ENCODE data around the gene DLG5.

The DLG5 gene

DNA sequence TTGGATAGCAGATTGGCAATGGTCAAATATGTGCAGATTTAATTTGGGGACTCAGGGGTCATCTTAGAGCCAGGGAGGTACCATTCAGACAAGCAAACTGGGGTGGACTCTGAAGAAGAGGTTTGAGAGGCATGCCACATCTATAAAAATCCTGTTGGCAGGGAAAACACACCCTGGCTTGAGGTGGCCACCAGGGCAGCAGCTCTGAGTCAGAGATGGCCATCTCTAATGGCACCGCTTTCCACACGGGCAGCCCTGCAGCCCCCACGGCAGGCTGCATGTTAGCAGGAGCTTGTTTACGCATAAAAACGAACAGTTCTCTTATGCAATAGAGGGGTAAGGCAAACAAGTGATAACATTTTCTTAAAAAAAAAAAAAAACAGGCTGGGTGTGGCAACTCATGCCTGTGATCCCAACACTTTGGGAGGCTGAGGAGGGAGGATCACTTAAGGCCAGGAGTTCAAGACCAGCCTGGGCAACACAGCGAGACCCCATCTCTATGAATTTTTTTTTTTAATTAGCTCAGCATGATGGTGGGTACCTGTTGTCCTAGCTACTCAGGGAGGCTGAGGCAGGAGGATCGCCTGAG lies 14.9 kb downstream of the DLG5 start:
- no peak overlapping the region for H2AFZ ChIP-seq (ENCODE audit: low read depth, low read length, severe bottlenecking)
- H3K9me2 ChIP-seq (replicated peaks; ENCODE audit: insufficient read depth, low read length), result no peaks in the 10 kb centered on the region
- H3K79me2 ChIP-seq (ENCODE audit: insufficient read depth, low read length), result no peaks in the 10 kb centered on the region
- no peaks in the 10 kb centered on the region for H3K9me3 ChIP-seq (ENCODE audit: insufficient read depth, low read length)
- H3K4me2 ChIP-seq (ENCODE audit: low read depth, low read length, poor library complexity, severe bottlenecking), result no peak overlapping the region
- TF ChIP-seq CTCF (IDR thresholded peaks at IDR 0.05; ENCODE audit: insufficient read depth, low read length, poor library complexity, severe bottlenecking), result no peak
- TF ChIP-seq EZH2phosphoT487 (conservative IDR thresholded peaks at IDR 0.05; ENCODE audit: low read length), result no peak
- H3K27ac ChIP-seq (ENCODE audit: low read depth, low read length), result no peak overlapping the region
- H3K4me3 ChIP-seq (ENCODE audit: insufficient read depth, low read length, poor library complexity, severe bottlenecking), result no peak overlapping the region
- H4K20me1 ChIP-seq (ENCODE audit: low read depth, low read length), result no peaks in the 10 kb centered on the region
- no peaks in the 10 kb centered on the region for H3F3A ChIP-seq (ENCODE audit: insufficient read depth)
- H3K27me3 ChIP-seq (ENCODE audit: low read length), result no peaks in the 10 kb centered on the region
- no peak overlapping the region for H3K9ac ChIP-seq (ENCODE audit: low read length)
- H3K36me3 ChIP-seq (ENCODE audit: low read length), result no peaks in the 10 kb centered on the region

- no peaks in the 10 kb centered on the region for H3F3A ChIP-seq (ENCODE audit: insufficient read depth)
- H3K36me3 ChIP-seq (ENCODE audit: low read length), result no peaks in the 10 kb centered on the region
- H3K79me2 ChIP-seq (ENCODE audit: insufficient read depth, low read length), result no peaks in the 10 kb centered on the region
- TF ChIP-seq CTCF (IDR thresholded peaks at IDR 0.05; ENCODE audit: insufficient read depth, low read length, poor library complexity, severe bottlenecking) (no peak), EZH2phosphoT487 (conservative IDR thresholded peaks at IDR 0.05; ENCODE audit: low read length) (no peak)
- no peaks in the 10 kb centered on the region for H3K9me3 ChIP-seq (ENCODE audit: insufficient read depth, low read length)
- H3K27ac ChIP-seq (ENCODE audit: low read depth, low read length), result no peak overlapping the region
- H4K20me1 ChIP-seq (ENCODE audit: low read depth, low read length), result no peaks in the 10 kb centered on the region
- no peak overlapping the region for H3K4me3 ChIP-seq (ENCODE audit: insufficient read depth, low read length, poor library complexity, severe bottlenecking)
- no peak overlapping the region for H2AFZ ChIP-seq (ENCODE audit: low read depth, low read length, severe bottlenecking)
- H3K27me3 ChIP-seq (ENCODE audit: low read length), result no peaks in the 10 kb centered on the region
- H3K9me2 ChIP-seq (replicated peaks; ENCODE audit: insufficient read depth, low read length), result no peaks in the 10 kb centered on the region
- H3K9ac ChIP-seq (ENCODE audit: low read length), result no peak overlapping the region
- no peak overlapping the region for H3K4me2 ChIP-seq (ENCODE audit: low read depth, low read length, poor library complexity, severe bottlenecking)
Observed at GRCh38 chr10:77910524-77911145, 15.9 kb downstream of the DLG5 start.

DNA sequence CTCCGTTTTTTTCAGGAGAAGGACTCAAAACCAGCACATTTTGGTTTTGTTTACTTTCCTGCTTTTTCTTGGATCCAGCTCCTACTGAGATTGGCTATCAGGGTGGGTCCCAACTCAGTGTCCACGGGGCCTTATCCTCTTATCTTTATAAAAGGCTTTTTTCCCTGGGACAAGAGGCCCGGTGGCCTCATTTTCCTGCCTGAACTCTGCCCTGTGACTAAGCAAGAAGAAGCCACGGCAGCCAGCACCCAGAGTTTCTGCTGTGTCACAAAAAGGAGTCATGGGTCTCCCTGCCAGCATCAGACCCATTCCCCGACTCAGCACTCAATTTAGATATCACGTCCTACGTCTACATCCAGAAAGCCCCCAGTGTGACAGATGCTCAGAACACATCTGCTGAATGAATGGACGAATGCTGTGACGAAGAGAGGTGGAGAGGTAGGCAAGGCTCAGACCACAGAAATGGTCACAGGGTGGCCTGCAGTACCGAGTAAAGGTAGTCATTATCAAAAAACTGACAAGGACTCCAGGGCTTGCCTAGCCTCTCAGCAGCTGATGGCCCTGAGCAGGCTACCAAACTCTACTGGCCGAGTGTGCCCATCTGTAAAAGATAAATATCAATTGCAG lies 16.7 kb downstream of the DLG5 start:
- Histone ChIP-seq H3K36me3 (ENCODE audit: low read length) (no peaks in the 10 kb centered on the region), H2AFZ (ENCODE audit: low read depth, low read length, severe bottlenecking) (no peak overlapping the region), H3K9me3 (ENCODE audit: insufficient read depth, low read length) (no peaks in the 10 kb centered on the region), H3K79me2 (ENCODE audit: insufficient read depth, low read length) (no peaks in the 10 kb centered on the region), H3K27ac (ENCODE audit: low read depth, low read length) (no peak overlapping the region), H3F3A (ENCODE audit: insufficient read depth) (no peaks in the 10 kb centered on the region), H3K27me3 (ENCODE audit: low read length) (no peaks in the 10 kb centered on the region), H3K9me2 (replicated peaks; ENCODE audit: insufficient read depth, low read length) (no peaks in the 10 kb centered on the region), H3K9ac (ENCODE audit: low read length) (no peak overlapping the region), H4K20me1 (ENCODE audit: low read depth, low read length) (no peaks in the 10 kb centered on the region), H3K4me3 (ENCODE audit: insufficient read depth, low read length, poor library complexity, severe bottlenecking) (no peak overlapping the region), H3K4me2 (ENCODE audit: low read depth, low read length, poor library complexity, severe bottlenecking) (no peak overlapping the region)
- TF ChIP-seq CTCF (IDR thresholded peaks at IDR 0.05; ENCODE audit: insufficient read depth, low read length, poor library complexity, severe bottlenecking) (no peak), EZH2phosphoT487 (conservative IDR thresholded peaks at IDR 0.05; ENCODE audit: low read length) (no peak)

All from SU-DHL-6 (cell line).